CD14-positive monocyte (primary cell): ENCODE measurements around the gene COQ8A. TPM values are rescaled to one million over a fixed set of nuclear protein-coding genes. Genes with fewer than 3 reads are reported as not detected.

Source experiments
- DNase-seq, 3 donors: peaks; one replicate each; pipeline ENCODE4 v3.0.0-alpha.2; 2011 to 2022
- H2AFZ ChIP-seq: 2 replicates; pipeline ENCODE4 v1.6.0; 2012; ENCODE audit warnings: mild to moderate bottlenecking, low read depth, low read length, inconsistent platforms; ENCODE audit not compliant: insufficient read depth, poor library complexity, severe bottlenecking
- H3K27ac ChIP-seq, 2 donors: 1 replicate in 1 of 2; 2 replicates in 1 of 2; pipeline ENCODE4 v1.5.1; 2012 to 2013; ENCODE audit warnings: low read length in 2 of 2, control low read depth in 1 of 2, inconsistent platforms in 1 of 2, low read depth in 1 of 2, mild to moderate bottlenecking in 1 of 2
- H3K27me3 ChIP-seq, 2 donors: one replicate each; pipeline versions ENCODE4 v1.6.0 to v1.6.1; 2011 to 2013; ENCODE audit warnings: low read length in 2 of 2; ENCODE audit not compliant: control insufficient read depth in 2 of 2, insufficient read depth in 2 of 2
- H3K36me3 ChIP-seq, 2 donors: replicated peaks in 1 of 2; 1 replicate in 1 of 2; 2 replicates in 1 of 2; pipeline versions ENCODE4 v1.5.1 to v1.6.1; 2012 to 2013; ENCODE audit warnings: low read length in 2 of 2, control low read depth in 1 of 2, inconsistent platforms in 1 of 2, mild to moderate bottlenecking in 1 of 2; ENCODE audit not compliant: insufficient read depth in 2 of 2, control insufficient read depth in 1 of 2
- H3K4me1 ChIP-seq, 2 donors: 1 replicate in 1 of 2; 2 replicates in 1 of 2; pipeline versions ENCODE4 v1.5.1 to v1.6.1; 2012 to 2013; ENCODE audit warnings: low read length in 2 of 2, control low read depth in 1 of 2, inconsistent platforms in 1 of 2, mild to moderate bottlenecking in 1 of 2, moderate library complexity in 1 of 2; ENCODE audit not compliant: insufficient read depth in 2 of 2, control insufficient read depth in 1 of 2
- H3K4me2 ChIP-seq: replicated peaks from 2 replicates; pipeline ENCODE3; 2012; ENCODE audit warnings: low read length, moderate library complexity, mild to moderate bottlenecking; ENCODE audit not compliant: poor library complexity, severe bottlenecking; ENCODE audit errors: extremely low read depth
- H3K4me3 ChIP-seq, 3 experiments: fragments of 200-600 bp in 1 of 3; sonication (generic) in 1 of 3; replicated peaks in 1 of 3; 1 replicate in 2 of 3; 2 replicates in 1 of 3; pipeline ENCODE4 v1.5.1; 2011 to 2013; ENCODE audit warnings: low read length in 3 of 3, mild to moderate bottlenecking in 3 of 3, control low read depth in 2 of 3, low read depth in 2 of 3, inconsistent platforms in 1 of 3, moderate library complexity in 1 of 3
- H3K79me2 ChIP-seq: 2 replicates; pipeline ENCODE4 v1.6.0; 2012; ENCODE audit warnings: mild to moderate bottlenecking, control low read depth, inconsistent platforms, low read length, moderate library complexity; ENCODE audit not compliant: insufficient read depth
- H3K9ac ChIP-seq: 2 replicates; pipeline ENCODE4 v1.6.0; 2017; ENCODE audit warnings: low read length, mild to moderate bottlenecking; ENCODE audit not compliant: insufficient read depth, poor library complexity, severe bottlenecking
- H3K9me3 ChIP-seq, 2 donors: replicated peaks in 1 of 2; 1 replicate in 1 of 2; 2 replicates in 1 of 2; pipeline versions ENCODE4 v1.5.1 to v1.6.1; 2012 to 2013; ENCODE audit warnings: low read length in 2 of 2, control low read depth in 1 of 2; ENCODE audit not compliant: control insufficient read depth in 1 of 2, insufficient read depth in 1 of 2
- H4K20me1 ChIP-seq: 2 replicates; pipeline ENCODE4 v1.6.0; 2012; ENCODE audit warnings: mild to moderate bottlenecking, low read length, control low read depth, moderate library complexity; ENCODE audit not compliant: insufficient read depth
- H3K27ac Mint-ChIP-seq, 7 donors: one replicate each; pipeline ENCODE4 v1.8.0; 2020; ENCODE audit warnings: mild to moderate bottlenecking in 7 of 7, mixed read lengths in 7 of 7, moderate library complexity in 6 of 7, inconsistent platforms in 2 of 7
- H3K27me3 Mint-ChIP-seq, 3 donors: one replicate each; pipeline ENCODE4 v1.8.0; 2021 to 2022; ENCODE audit warnings: low read depth in 3 of 3, mild to moderate bottlenecking in 3 of 3, mixed read lengths in 3 of 3, moderate library complexity in 3 of 3, inconsistent platforms in 1 of 3
- H3K36me3 Mint-ChIP-seq, 2 donors: one replicate each; pipeline ENCODE4 v1.8.0; 2020; ENCODE audit warnings: mixed read lengths in 2 of 2, inconsistent platforms in 1 of 2, mild to moderate bottlenecking in 1 of 2
- H3K4me1 Mint-ChIP-seq: one replicate; pipeline ENCODE4 v1.8.0; 2020; ENCODE audit warnings: mild to moderate bottlenecking, mixed read lengths
- H3K4me3 Mint-ChIP-seq, 2 donors: one replicate each; pipeline ENCODE4 v1.8.0; 2020; ENCODE audit warnings: mild to moderate bottlenecking in 2 of 2, mixed read lengths in 2 of 2, moderate library complexity in 1 of 2
- H3K9me3 Mint-ChIP-seq, 7 donors: one replicate each; pipeline ENCODE4 v1.8.0; 2020 to 2022; ENCODE audit warnings: mixed read lengths in 7 of 7, mild to moderate bottlenecking in 6 of 7, moderate library complexity in 6 of 7, inconsistent platforms in 2 of 7
- CTCF ChIP-seq: fragments of 200-600 bp; IDR thresholded peaks from one replicate; pipeline ENCODE4 v1.8.0; 2022; ENCODE audit warnings: antibody characterized with exemption, mild to moderate bottlenecking
- WGBS: methylation state at CpG from one replicate; pipeline ENCODE4 v1.1.5; 2013; ENCODE audit warnings: missing lambda C conversion rate; ENCODE audit not compliant: insufficient coverage; 5-methylcytosine and 5-hydroxymethylcytosine counted together
- intact Hi-C, 2 donors: fragments of 100-400 bp; cut with micrococcal nuclease; formaldehyde crosslinking; loops; one replicate each; pipeline versions ENCODE4 v1.15.0 to v1.15.1; 2023
- polyA plus RNA-seq, 3 donors: library from polyadenylated mRNA; depleted of rRNA in 1 of 3; unstranded in 2 of 3; stranded (reverse) in 1 of 3; fragments of 300-500 nt in 2 of 3; fragments of >200 nt in 1 of 3; fragmentation: Illumina TruSeq in 2 of 3; gene quantifications; 1 replicate in 2 of 3; 2 replicates in 1 of 3; pipeline ENCODE4 v1.2.3, GENCODE V29; 2012 to 2021

Gene COQ8A
- polyA plus RNA-seq, 3 donors = 33.1 to 44.7 (median 38.2) TPM

GRCh38 chr1:226984521-226985238 lies 44.6 kb downstream of the COQ8A start:
- Mint-ChIP-seq H3K27ac (peak overlapping the region in 2 of 7 donors; percentile 25 to 76), H3K9me3 (no peaks in the 10 kb centered on the region)

GRCh38 chr1:226985239-226985838 lies 45.2 kb downstream of the COQ8A start:
- no peak overlapping the region for H3K4me3 Mint-ChIP-seq
- H2AFZ ChIP-seq = no peak overlapping the region
- peaks cover 49 to 70% of the 10 kb centered on the region in 2 donors for H3K36me3 Mint-ChIP-seq
- H3K4me1 ChIP-seq = peaks cover 16 to 19% of the 10 kb centered on the region in 2 donors
- H3K27ac ChIP-seq = no peak overlapping the region
- no peaks in the 10 kb centered on the region for H3K9me3 Mint-ChIP-seq
- H3K36me3 ChIP-seq = peaks cover 63 to 79% of the 10 kb centered on the region in 2 donors
- H3K27me3 Mint-ChIP-seq = peaks cover 0 to 2% (median 0%) of the 10 kb centered on the region in 3 donors
- no peak for TF ChIP-seq CTCF
- intact Hi-C loops = no loop called here
- no peaks in the 10 kb centered on the region for H3K79me2 ChIP-seq
- H3K27me3 ChIP-seq = no peaks in the 10 kb centered on the region
- 95% methylated on average over 13 of the region's 20 CpGs for WGBS
- peaks cover 17% of the 10 kb centered on the region for H3K4me1 Mint-ChIP-seq
- no peak for DNase-seq
- peak overlapping the region in 2 of 7 donors; percentile 25 to 26 for H3K27ac Mint-ChIP-seq
- H4K20me1 ChIP-seq = no peaks in the 10 kb centered on the region
- no peak overlapping the region for H3K9ac ChIP-seq
- no peak overlapping the region for H3K4me2 ChIP-seq
- H3K9me3 ChIP-seq = no peaks in the 10 kb centered on the region
- no peak overlapping the region for H3K4me3 ChIP-seq

More at GRCh38 chr1:226984521-226985238, 44.6 kb downstream of the COQ8A start:
- peaks cover 10 to 12% of the 10 kb centered on the region in 2 donors for H3K4me1 ChIP-seq
- intact Hi-C loops = no loop called here
- TF ChIP-seq CTCF = no peak
- Mint-ChIP-seq H3K4me1 (peaks cover 10% of the 10 kb centered on the region), H3K4me3 (no peak overlapping the region), H3K36me3 (peaks cover 49 to 70% of the 10 kb centered on the region in 2 donors), H3K27me3 (peaks cover 0 to 2% (median 0%) of the 10 kb centered on the region in 3 donors)
- 96% methylated on average over 17 of the region's 18 CpGs for WGBS
- H3K27me3 ChIP-seq = no peaks in the 10 kb centered on the region
- H3K27ac ChIP-seq = no peak overlapping the region
- no peak overlapping the region for H2AFZ ChIP-seq
- no peak overlapping the region for H3K4me3 ChIP-seq
- no peak overlapping the region for H3K4me2 ChIP-seq
- H3K36me3 ChIP-seq = peaks cover 68 to 85% of the 10 kb centered on the region in 2 donors
- no peaks in the 10 kb centered on the region for H4K20me1 ChIP-seq
- H3K9me3 ChIP-seq = no peaks in the 10 kb centered on the region
- no peak for DNase-seq
- no peaks in the 10 kb centered on the region for H3K79me2 ChIP-seq
- no peak overlapping the region for H3K9ac ChIP-seq
